GM12892 (cell line): ENCODE data around the gene ASH1L.
"Not testable (repeated sequence)": the region's sequence is repeated elsewhere in the genome, so short reads cannot be mapped to it uniquely, and the experiment has no call there.

Experiments used
- DNase-seq: peaks from one replicate; pipeline ENCODE4 v3.0.0; 2011; ENCODE audit not compliant: insufficient read length
- FAIRE-seq: peaks from 2 replicates; lab custom pipeline; 2011; peaks lifted over from hg19 to GRCh38; lab: Jason Lieb, UNC
- POLR2A ChIP-seq: IDR thresholded peaks from 2 replicates; pipeline ENCODE4 v1.6.1; 2011; ENCODE audit warnings: low read depth, low read length, control low read depth
- POLR2AphosphoS5 ChIP-seq: IDR thresholded peaks from 2 replicates; pipeline ENCODE4 v1.6.1; 2011; ENCODE audit warnings: low read depth, low read length, control low read depth
- TAF1 ChIP-seq: IDR thresholded peaks from 2 replicates; pipeline ENCODE4 v1.6.1; 2011; ENCODE audit warnings: low read depth, mild to moderate bottlenecking, control low read depth, low read length, borderline replicate concordance

Gene ASH1L

GRCh38 chr1:155379180-155379579 is 183.4 kb downstream of the ASH1L start:
- no peak for DNase-seq
- FAIRE-seq, result no peak
- TF ChIP-seq POLR2A, result no peak
- no peak for TF ChIP-seq TAF1

- no peak for FAIRE-seq
- DNase-seq, result no peak
- TF ChIP-seq POLR2AphosphoS5, result no peak
- no peak for TF ChIP-seq POLR2A
- no peak for TF ChIP-seq TAF1
Observed at GRCh38 chr1:155360051-155360450, 202.6 kb downstream of the ASH1L start.

- FAIRE-seq (no peak), DNase-seq (no peak)
- no peak for TF ChIP-seq TAF1
Observed at GRCh38 chr1:155352631-155353030, 210.0 kb downstream of the ASH1L start.

DNA sequence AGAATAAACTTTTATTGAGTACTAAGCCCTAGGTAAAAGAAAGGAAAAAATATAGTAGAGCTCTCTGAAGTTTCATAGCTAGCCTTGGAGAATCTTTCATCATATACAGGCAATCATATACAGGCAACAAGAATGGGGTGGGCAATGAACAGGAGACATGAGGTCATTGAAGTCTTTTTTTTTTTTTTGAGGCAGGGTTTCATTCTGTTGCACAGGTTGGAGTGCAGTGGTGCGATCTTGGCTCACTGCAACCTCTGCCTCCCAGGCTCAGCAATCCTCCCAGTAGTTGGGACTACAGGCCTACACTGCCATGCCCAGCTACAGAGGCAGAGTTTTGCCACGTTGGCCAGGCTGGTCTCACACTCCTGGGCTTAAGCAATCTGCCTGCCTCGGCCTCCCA is 219.8 kb downstream of the ASH1L start:
- TF ChIP-seq POLR2AphosphoS5, result no peak
- TF ChIP-seq TAF1, result no peak
- TF ChIP-seq POLR2A, result no peak
- DNase-seq (no peak), FAIRE-seq (no peak)

DNA sequence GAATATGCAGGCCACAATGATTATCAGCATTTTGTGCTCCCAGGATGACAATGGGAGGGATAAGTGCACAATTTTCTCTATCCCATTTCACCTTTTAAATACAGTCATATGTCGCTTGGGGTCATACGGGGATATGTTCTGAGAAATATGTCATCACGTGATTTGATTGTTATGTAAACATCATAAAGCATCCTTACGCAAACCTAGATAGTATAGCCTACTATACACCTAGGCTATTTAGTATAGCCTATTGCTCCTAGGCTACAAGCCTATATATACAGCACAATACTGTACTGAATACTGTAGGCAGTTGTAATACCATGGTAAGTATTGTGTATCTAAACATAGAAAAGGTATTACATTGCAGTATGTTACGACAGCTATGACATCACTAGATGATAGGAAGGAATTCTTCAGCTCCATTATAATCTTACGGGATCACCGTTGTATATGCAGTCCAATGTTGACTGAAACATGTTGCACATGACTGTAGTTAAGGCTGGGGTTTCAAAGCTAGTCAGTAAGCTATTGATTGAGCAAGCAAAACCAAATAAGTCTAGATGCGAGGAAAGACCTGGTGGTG is 223.0 kb downstream of the ASH1L start:
- no peak for TF ChIP-seq POLR2A
- no peak for TF ChIP-seq POLR2AphosphoS5
- no peak for TF ChIP-seq TAF1
- no peak for DNase-seq
- no peak for FAIRE-seq

DNA sequence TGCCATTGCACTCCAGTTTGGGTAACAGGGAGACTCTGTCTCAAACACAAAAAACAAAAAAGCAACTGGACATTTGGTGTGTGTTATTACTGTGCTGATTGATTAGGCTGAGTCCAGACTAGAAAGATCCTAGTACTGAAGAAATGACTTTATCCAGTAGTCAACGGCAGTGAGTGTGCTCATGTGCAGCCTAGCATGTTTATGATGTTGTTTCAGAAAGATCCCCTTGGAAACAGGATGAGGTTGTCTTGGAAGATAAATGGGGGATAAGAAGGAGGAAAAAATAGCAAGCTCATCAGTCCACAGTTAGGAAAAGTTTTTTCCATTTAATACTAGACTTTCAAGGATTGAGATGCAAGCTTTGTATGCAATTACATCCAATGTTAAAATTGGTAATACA is 227.6 kb downstream of the ASH1L start:
- DNase-seq, result no peak
- TF ChIP-seq POLR2AphosphoS5, result no peak
- no peak for TF ChIP-seq POLR2A
- TF ChIP-seq TAF1, result no peak
- no peak for FAIRE-seq

- no peak for DNase-seq
- FAIRE-seq, result no peak
- TF ChIP-seq TAF1 (no peak), POLR2A (no peak), POLR2AphosphoS5 (no peak; the same call in 1 of the 2 replicates)
Observed at GRCh38 chr1:155329980-155330598, 232.5 kb downstream of the ASH1L start.

DNA sequence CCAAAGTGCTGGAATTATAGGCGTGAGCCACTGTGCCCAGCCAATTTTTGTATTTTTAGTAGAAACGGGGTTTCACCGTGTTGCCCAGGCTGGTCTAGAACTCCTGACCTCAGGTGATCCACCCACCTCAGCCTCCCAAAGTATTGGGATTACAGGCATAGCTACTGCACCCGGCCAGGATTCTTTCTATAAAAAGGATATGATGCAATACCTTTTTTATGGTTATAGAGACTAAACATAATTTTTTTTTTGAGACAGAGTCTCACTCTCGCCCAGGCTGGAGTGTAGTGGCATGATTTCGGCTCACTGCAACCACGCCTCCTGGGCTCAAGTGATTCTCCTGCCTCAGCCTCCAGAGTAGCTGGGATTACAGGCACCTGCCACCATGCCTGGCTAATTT is 233.7 kb downstream of the ASH1L start:
- DNase-seq, FAIRE-seq: not testable (repeated sequence)

DNA sequence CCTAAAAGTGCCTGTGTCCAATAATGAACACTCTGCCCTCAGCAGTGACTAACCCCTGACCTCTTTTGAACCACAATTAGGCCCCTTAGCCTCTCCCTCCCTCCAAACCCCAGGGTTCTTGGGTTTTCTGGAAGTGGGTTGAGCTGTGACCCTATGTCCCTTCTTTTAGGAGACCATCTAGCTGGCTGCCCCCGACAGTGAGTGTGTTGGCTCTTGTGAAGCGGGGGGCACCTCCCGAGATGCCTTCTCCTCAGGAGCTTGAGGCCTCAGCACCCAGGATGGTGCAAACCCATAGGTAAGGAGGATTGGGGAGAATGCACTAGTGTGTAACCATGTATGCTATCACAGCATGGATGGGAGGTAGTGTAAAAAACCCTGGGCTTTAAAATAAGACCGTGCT is 234.6 kb downstream of the ASH1L start:
- DNase-seq, result no peak
- no peak for FAIRE-seq
- no peak for TF ChIP-seq TAF1
- no peak for TF ChIP-seq POLR2A
- TF ChIP-seq POLR2AphosphoS5, result no peak

DNA sequence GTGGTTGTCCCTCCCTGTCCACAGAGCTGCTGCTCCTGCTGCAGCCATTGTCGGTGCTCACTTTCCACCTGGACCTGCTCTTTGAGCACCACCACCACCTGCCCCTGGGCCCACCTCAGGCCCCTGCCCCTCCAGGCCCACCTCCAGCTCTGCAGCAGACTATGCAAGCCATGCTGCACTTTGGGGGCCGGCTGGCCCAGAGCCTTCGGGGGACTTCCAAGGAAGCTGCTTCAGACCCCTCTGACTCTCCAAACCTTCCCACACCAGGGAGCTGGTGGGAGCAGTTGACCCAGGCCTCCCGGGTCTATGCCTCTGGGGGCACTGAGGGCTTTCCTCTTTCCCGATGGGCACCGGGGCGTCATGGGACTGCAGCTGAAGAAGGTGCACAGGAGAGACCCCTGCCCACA is 236.0 kb downstream of the ASH1L start:
- no peak for TF ChIP-seq POLR2AphosphoS5
- TF ChIP-seq TAF1, result no peak
- no peak for TF ChIP-seq POLR2A

DNA sequence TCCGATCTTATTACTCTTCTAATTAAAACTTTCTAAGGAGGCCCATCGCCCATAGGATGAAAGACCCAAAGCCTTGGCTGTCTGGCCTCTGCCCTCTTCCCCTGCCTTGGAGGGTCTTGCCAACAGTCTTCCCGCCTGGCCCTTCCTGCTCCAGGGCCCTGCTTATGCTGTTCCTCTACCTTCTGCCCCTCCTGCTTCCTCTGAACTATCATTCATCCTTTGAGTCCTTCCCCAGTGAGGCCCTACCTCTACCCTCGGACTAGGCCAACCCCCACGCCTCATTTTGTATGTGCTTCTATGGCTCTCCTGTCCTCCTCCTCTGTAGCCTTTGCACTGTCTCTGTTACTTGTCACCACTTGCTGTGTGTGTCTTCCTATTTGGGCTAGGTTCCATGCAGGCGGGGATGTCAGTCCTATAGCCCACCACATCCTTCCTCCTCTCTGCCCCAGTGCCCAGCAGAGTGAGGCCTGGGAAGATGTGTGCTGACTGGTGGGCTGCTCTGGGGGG is 236.5 kb downstream of the ASH1L start:
- TF ChIP-seq TAF1, result no peak
- TF ChIP-seq POLR2AphosphoS5, result no peak; the same call in 1 of the 2 replicates
- TF ChIP-seq POLR2A, result no peak
- FAIRE-seq (no peak), DNase-seq (no peak)

More for the DNA sequence above, 236.0 kb downstream of the ASH1L start:
- FAIRE-seq, result no peak
- no peak for DNase-seq

DNA sequence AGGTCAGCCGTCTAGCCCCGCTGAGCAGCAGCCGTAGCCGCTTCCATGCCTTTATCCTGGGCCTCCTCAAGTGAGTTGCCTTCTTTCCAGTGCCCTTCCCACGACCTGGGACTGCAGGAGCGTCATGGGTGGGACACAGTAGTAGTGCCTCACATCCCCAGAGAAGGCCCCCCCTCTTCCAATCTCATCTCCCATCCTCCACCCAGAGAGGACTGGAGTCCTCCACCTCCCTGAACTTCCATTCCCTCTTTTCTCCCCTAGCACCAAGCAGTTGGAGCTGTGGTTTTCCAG is 237.1 kb downstream of the ASH1L start:
- no peak for DNase-seq
- no peak for FAIRE-seq
- TF ChIP-seq POLR2A (no peak), POLR2AphosphoS5 (no peak)
